A673 (cell line): Measurements from ENCODE around the gene NHEJ1. TPM values are rescaled to one million over a fixed set of nuclear protein-coding genes. Genes with fewer than 3 reads are reported as not detected.

Experiments
- BruUV-seq: library from RNA; stranded (reverse); fragments of 400-500 nt; replicated peaks from 2 replicates; lab custom pipeline; 2021; lab: Mats Ljungman, UMichigan
- CTCF ChIA-PET: fragments of 300-600 bp; sonication (Branson Sonifier 250); formaldehyde crosslinking; loops from one replicate; lab custom pipeline; 2022; ENCODE audit warnings: antibody characterized with exemption; lab: Charles Lee
- POLR2A ChIA-PET: fragments of 300-600 bp; sonication (Branson Sonifier 250); formaldehyde crosslinking; loops from one replicate; lab custom pipeline; 2022; ENCODE audit warnings: antibody characterized with exemption; ENCODE audit not compliant: low non-redundant PET; lab: Charles Lee
- DNase-seq: peaks from one replicate; pipeline ENCODE4 v3.0.0-alpha.2; 2015; ENCODE audit warnings: low spot score
- H3K27ac ChIP-seq: fragments of 200-600 bp; sonication (generic); 2 replicates; pipeline ENCODE4 v1.5.1; 2016; ENCODE audit warnings: mixed run types, low read depth, mild to moderate bottlenecking, mixed read lengths, antibody characterized with exemption, low read length; ENCODE audit not compliant: poor library complexity, severe bottlenecking
- H3K27me3 ChIP-seq: fragments of 200-600 bp; sonication (generic); replicated peaks from 2 replicates; pipeline ENCODE4 v1.6.1; 2017; ENCODE audit warnings: mixed run types, low read depth, mild to moderate bottlenecking, mixed read lengths, antibody characterized with exemption, low read length; ENCODE audit not compliant: insufficient read depth, poor library complexity
- H3K36me3 ChIP-seq: fragments of 200-600 bp; sonication (generic); 2 replicates; pipeline ENCODE4 v1.6.1; 2016; ENCODE audit warnings: mixed run types, mild to moderate bottlenecking, mixed read lengths, antibody characterized with exemption, low read length; ENCODE audit not compliant: insufficient read depth, poor library complexity, severe bottlenecking
- H3K4me1 ChIP-seq: fragments of 200-600 bp; sonication (generic); 2 replicates; pipeline ENCODE4 v1.6.1; 2017; ENCODE audit warnings: mixed run types, mild to moderate bottlenecking, mixed read lengths, antibody characterized with exemption, low read length; ENCODE audit not compliant: insufficient read depth, poor library complexity, severe bottlenecking
- H3K4me3 ChIP-seq: fragments of 200-600 bp; sonication (generic); 2 replicates; pipeline ENCODE4 v1.5.1; 2016; ENCODE audit warnings: low read depth, mixed run types, mild to moderate bottlenecking, mixed read lengths, low read length; ENCODE audit not compliant: poor library complexity, severe bottlenecking
- H3K9me3 ChIP-seq: fragments of 200-600 bp; sonication (generic); 2 replicates; pipeline ENCODE4 v1.6.1; 2016; ENCODE audit warnings: mixed run types, low read depth, mild to moderate bottlenecking, mixed read lengths, antibody characterized with exemption, low read length; ENCODE audit not compliant: poor library complexity, severe bottlenecking
- EZH2 ChIP-seq: fragments of 200-600 bp; sonication (generic); IDR thresholded peaks from 2 replicates; pipeline ENCODE4 v1.6.1; 2017; ENCODE audit warnings: borderline replicate concordance, low read depth, mild to moderate bottlenecking, mixed read lengths, antibody characterized with exemption, low read length; ENCODE audit not compliant: poor library complexity, severe bottlenecking
- intact Hi-C: fragments of 100-400 bp; cut with micrococcal nuclease; formaldehyde crosslinking; loops from one replicate; pipeline ENCODE4 v1.10.0; 2022; ENCODE audit not compliant: unreplicated experiment
- total RNA-seq: library from RNA; stranded (reverse); gene quantifications from 2 replicates; pipeline ENCODE4 v1.2.3, GENCODE V29; 2021
- TF ChIP-seq, protein P1 (sequence below): fragments of 300-800, 200-600 bp; sonication (generic); conservative IDR thresholded peaks from 2 replicates; pipeline ENCODE4 v1.5.1; 2017; ENCODE audit warnings: low read depth, mild to moderate bottlenecking, antibody characterized with exemption, low read length, moderate library complexity, mixed read lengths

Gene NHEJ1
- total RNA-seq, 1 experiment from 2014 or later, result 18.0 TPM

- H3K4me3 ChIP-seq, result no peak overlapping the region
- CTCF ChIA-PET, result interaction anchor here (0.6 kb wide), 1 partner anchor 99 kb away, joined by 3 read pairs; no protein-coding TSS in a partner anchor
- H3K4me1 ChIP-seq, result no peaks in the 10 kb centered on the region
- no peak for TF ChIP-seq EZH2
- TF ChIP-seq, protein P1, sequence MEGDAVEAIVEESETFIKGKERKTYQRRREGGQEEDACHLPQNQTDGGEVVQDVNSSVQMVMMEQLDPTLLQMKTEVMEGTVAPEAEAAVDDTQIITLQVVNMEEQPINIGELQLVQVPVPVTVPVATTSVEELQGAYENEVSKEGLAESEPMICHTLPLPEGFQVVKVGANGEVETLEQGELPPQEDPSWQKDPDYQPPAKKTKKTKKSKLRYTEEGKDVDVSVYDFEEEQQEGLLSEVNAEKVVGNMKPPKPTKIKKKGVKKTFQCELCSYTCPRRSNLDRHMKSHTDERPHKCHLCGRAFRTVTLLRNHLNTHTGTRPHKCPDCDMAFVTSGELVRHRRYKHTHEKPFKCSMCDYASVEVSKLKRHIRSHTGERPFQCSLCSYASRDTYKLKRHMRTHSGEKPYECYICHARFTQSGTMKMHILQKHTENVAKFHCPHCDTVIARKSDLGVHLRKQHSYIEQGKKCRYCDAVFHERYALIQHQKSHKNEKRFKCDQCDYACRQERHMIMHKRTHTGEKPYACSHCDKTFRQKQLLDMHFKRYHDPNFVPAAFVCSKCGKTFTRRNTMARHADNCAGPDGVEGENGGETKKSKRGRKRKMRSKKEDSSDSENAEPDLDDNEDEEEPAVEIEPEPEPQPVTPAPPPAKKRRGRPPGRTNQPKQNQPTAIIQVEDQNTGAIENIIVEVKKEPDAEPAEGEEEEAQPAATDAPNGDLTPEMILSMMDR, result no peak
- no TSS peak for BruUV-seq
- no peak overlapping the region for H3K27ac ChIP-seq
- H3K36me3 ChIP-seq, result no peaks in the 10 kb centered on the region
- no peaks in the 10 kb centered on the region for H3K9me3 ChIP-seq
- intact Hi-C loops, result no loop called here
- POLR2A ChIA-PET, result no interaction called here
- DNase-seq, result no peak
- no peaks in the 10 kb centered on the region for H3K27me3 ChIP-seq
Observed at GRCh38 chr2:219142329-219142728, 18.3 kb downstream of the NHEJ1 start.

- no peaks in the 10 kb centered on the region for H3K4me1 ChIP-seq
- ChIA-PET CTCF (no interaction called here), POLR2A (no interaction called here)
- intact Hi-C loops, result no loop called here
- no peak overlapping the region for H3K27ac ChIP-seq
- H3K36me3 ChIP-seq, result no peaks in the 10 kb centered on the region
- H3K9me3 ChIP-seq, result no peaks in the 10 kb centered on the region
- no peak for DNase-seq
- no peak overlapping the region for H3K4me3 ChIP-seq
- TF ChIP-seq, protein P1, result no peak
- no peak for TF ChIP-seq EZH2
- H3K27me3 ChIP-seq, result no peaks in the 10 kb centered on the region
- no TSS peak for BruUV-seq
Observed at GRCh38 chr2:219140722-219141121, 19.9 kb downstream of the NHEJ1 start.

- H3K9me3 ChIP-seq, result no peaks in the 10 kb centered on the region
- CTCF ChIA-PET, result no interaction called here
- H3K4me3 ChIP-seq, result no peak overlapping the region
- no peak for DNase-seq
- POLR2A ChIA-PET, result no interaction called here
- H3K27me3 ChIP-seq, result no peaks in the 10 kb centered on the region
- no peaks in the 10 kb centered on the region for H3K36me3 ChIP-seq
- BruUV-seq, result no TSS peak
- no peaks in the 10 kb centered on the region for H3K4me1 ChIP-seq
- no peak overlapping the region for H3K27ac ChIP-seq
- TF ChIP-seq EZH2, result no peak
- intact Hi-C loops, result no loop called here
Observed at GRCh38 chr2:219133976-219134375, 26.6 kb downstream of the NHEJ1 start.

DNA sequence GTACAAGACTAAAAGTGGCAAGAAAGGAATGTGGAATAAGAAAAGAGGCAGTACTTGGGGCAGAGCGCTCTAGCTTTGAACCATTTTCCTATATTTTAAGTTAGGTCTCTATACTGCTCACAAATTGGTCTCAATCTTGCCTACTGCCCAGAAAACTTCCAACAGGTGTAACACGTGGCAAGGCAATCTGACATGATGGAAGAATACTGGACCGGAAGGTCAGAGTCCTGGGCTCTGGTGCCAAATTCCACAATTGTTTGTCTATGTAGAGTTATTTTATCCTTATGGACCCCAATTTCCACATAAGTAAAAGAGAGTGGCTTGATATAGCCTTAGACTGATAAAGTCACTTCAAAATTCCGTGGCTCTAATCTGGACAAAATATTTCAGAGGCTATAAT lies 28.9 kb downstream of the NHEJ1 start:
- POLR2A ChIA-PET, result no interaction called here
- H3K36me3 ChIP-seq, result no peaks in the 10 kb centered on the region
- no peaks in the 10 kb centered on the region for H3K9me3 ChIP-seq
- intact Hi-C loops, result no loop called here
- TF ChIP-seq EZH2, result no peak
- TF ChIP-seq, protein P1, result no peak
- no peak overlapping the region for H3K4me3 ChIP-seq
- CTCF ChIA-PET, result interaction anchor here (1.4 kb wide), 1 partner anchor 12 kb away, joined by 3 read pairs; no protein-coding TSS in a partner anchor
- H3K4me1 ChIP-seq, result no peaks in the 10 kb centered on the region
- no peak overlapping the region for H3K27ac ChIP-seq
- no peaks in the 10 kb centered on the region for H3K27me3 ChIP-seq
- BruUV-seq, result no TSS peak
- DNase-seq, result no peak
